RWPE1 (cell line): ENCODE results near the gene KRTAP5-11.
A peak's percentile ranks its signal among the peaks of the same experiment; 100 is the strongest.
"Not testable (repeated sequence)": the region's sequence is repeated elsewhere in the genome, so short reads cannot be mapped to it uniquely, and the experiment has no call there.

Experiments
- CTCF ChIA-PET: fragments of 350-600 bp; sonication (Branson Sonifier 250); formaldehyde crosslinking; extraction: SDS; loops from one replicate; lab custom pipeline; 2021; lab: Yijun Ruan, JAX
- POLR2A ChIA-PET: fragments of 400-600 bp; formaldehyde crosslinking; extraction: SDS; loops from one replicate; lab custom pipeline; 2020; ENCODE audit warnings: antibody characterized with exemption; ENCODE audit not compliant: low non-redundant PET; lab: Yijun Ruan, JAX
- DNase-seq: peaks from one replicate; pipeline ENCODE4 v3.0.0; 2012; ENCODE audit warnings: low spot score
- H3K27ac ChIP-seq: fragments of 450-650 bp; 2 replicates; pipeline ENCODE4 v1.5.1; 2017
- TF ChIP-seq, protein P1 (sequence below): fragments of 450-650 bp; conservative IDR thresholded peaks from 2 replicates; pipeline ENCODE4 v1.5.1; 2017; ENCODE audit warnings: low read depth, mild to moderate bottlenecking

KRTAP5-11 gene

DNA sequence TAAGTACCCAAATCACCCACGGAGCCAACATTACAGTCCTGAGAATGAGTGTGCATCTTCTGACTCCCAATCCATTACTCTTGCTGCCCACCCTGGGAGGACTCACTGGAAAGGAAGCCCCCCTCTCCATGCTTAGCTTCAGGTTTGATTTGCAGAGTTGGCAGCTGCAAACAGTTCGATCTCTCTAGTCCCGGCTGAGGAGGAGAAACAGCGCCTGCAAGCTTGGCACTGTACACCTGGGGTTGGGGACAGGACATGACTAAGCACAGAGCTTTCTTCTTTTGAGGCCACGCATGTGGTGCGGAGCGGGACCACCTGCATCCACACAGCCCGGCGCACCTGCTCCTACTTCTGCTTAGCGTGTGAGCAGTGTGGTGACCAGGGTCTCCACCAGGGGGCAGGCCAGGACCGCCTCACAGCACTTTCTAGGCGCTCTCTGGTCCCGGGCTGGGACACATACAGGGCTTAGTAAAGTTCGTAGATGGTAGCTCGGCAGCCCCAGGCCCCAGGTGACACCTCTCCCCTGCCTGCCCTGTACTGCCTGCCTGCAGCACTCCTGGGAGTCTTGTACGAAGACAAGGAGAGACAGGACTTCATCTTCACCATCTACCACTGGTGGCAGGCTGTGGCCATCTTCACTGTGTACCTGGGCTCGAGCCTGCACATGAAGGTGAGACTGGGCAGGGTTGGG, 22.3 kb upstream of the KRTAP5-11 start:
- CTCF ChIA-PET, result interaction anchor here (1.2 kb wide), 1 partner anchor 25 kb away, joined by 4 read pairs; no protein-coding TSS in a partner anchor

DNA sequence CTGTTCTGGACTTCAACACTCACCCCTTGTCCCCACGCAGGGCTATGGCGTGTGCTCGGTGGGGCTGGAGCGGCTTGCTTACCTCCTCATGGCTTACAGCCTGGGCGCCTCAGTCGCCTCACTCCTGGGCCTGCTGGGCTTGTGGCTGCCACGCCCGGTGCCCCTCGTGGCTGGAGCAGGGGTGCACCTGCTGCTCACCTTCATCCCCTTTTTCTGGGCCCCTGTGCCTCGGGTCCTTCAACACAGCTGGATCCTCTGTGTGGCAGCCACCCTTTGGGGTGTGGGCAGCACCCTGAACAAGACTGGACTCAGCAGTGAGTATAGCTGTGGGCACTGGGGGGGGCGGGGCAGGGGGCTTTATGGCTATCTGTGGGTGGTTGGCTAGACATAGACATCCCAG, 20.5 kb upstream of the KRTAP5-11 start:
- POLR2A ChIA-PET, CTCF ChIA-PET, H3K27ac ChIP-seq, DNase-seq: not testable (repeated sequence)

More for the DNA sequence above, 22.3 kb upstream of the KRTAP5-11 start:
- H3K27ac ChIP-seq, DNase-seq, POLR2A ChIA-PET: not testable (repeated sequence)
- TF ChIP-seq, protein P1, sequence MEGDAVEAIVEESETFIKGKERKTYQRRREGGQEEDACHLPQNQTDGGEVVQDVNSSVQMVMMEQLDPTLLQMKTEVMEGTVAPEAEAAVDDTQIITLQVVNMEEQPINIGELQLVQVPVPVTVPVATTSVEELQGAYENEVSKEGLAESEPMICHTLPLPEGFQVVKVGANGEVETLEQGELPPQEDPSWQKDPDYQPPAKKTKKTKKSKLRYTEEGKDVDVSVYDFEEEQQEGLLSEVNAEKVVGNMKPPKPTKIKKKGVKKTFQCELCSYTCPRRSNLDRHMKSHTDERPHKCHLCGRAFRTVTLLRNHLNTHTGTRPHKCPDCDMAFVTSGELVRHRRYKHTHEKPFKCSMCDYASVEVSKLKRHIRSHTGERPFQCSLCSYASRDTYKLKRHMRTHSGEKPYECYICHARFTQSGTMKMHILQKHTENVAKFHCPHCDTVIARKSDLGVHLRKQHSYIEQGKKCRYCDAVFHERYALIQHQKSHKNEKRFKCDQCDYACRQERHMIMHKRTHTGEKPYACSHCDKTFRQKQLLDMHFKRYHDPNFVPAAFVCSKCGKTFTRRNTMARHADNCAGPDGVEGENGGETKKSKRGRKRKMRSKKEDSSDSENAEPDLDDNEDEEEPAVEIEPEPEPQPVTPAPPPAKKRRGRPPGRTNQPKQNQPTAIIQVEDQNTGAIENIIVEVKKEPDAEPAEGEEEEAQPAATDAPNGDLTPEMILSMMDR, result peak; percentile 37

DNA sequence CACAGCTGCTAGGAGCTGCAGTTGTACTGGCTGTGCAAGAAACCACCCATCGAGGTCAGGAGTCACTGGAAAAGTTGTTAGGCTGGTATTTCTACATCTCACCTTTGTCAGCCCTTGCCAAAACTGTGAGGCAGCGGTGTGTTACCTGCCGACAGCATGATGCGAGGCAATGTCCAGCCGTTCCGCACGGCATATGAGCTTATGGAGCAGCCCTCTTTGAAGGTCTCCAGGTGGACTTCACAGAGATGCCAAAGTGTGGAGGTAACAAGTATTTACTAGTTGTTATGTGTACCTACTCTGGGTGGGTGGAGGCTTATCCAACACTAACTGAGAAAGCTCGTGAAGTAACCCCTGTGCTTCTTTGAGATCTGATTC, 6.9 kb upstream of the KRTAP5-11 start:
- CTCF ChIA-PET, DNase-seq, POLR2A ChIA-PET, H3K27ac ChIP-seq: not testable (repeated sequence)

DNA sequence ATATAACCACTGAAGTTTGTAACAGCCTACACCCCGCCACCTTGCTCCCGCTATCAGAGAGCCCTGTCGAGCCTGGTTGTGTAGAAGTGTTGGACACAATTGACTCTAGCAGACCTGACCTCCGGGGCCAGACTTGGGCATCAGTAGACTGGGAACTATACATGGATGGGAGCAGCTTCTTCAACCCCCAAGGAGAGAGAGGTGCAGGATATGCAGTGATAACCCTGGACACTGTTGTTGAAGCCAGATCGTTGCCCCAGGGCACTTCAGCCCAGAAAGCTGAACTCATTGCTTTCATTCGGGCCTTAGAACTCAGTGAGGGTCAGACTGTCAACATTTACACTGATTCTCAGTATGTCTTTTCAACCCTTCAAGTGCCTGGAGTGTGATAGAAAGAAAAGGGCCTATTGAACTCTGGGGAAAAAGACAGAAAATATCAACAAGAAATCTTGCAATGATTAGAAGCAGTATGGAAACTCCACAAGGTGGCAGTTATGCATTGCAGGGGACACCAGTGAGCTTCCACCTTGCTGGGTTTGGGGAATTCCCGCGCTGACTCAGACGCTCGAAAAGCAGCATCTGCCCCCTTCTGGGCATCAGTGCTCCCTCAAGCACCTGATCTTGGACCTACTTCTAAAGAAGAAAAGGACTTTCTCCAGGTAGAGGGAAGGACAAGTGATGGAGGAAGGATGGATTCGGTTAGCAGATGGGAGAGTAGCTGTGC, 6.3 kb upstream of the KRTAP5-11 start:
- H3K27ac ChIP-seq, POLR2A ChIA-PET, DNase-seq, CTCF ChIA-PET: not testable (repeated sequence)

DNA sequence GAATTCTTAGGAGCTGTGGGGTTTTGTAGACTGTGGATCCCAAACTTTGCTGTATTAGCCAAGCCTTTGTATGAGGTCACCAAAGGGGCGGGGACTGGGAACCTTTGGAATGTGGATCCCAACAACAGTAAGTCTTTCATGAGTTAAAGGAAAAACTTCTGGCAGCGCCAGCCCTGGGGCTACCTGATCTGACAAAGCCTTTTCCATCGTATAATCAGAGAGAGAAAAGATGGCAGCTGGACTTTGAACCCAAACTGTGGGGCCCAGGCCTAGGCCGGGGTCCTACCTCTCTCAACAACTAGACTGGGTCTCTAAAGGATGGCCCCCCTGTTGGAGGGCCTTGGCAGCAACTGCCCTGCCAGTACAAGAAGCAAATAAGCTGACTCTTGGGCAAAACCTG, 5.6 kb upstream of the KRTAP5-11 start:
- POLR2A ChIA-PET, DNase-seq, H3K27ac ChIP-seq: not testable (repeated sequence)
- CTCF ChIA-PET, result interaction anchor here (0.6 kb wide), 1 partner anchor 1897 kb away, joined by 3 read pairs; no protein-coding TSS in a partner anchor

DNA sequence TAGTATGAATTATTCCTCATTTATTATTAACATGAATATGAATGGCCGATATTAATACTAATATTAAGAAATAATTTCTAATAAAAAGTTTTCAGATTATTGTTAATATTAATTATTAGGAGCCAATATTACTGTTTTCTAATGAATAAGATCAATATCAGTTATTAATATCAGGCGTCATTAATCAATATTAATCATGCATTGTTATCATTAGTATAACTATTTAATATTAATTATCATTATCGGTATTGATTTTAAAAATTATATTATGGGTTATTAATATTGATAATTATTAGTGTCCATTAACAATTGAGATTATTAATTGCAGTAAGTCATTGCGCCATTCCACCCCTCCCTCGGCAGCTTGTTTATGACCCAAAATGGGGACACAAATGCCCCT, 3.0 kb upstream of the KRTAP5-11 start:
- DNase-seq, POLR2A ChIA-PET, H3K27ac ChIP-seq, CTCF ChIA-PET: not testable (repeated sequence)

DNA sequence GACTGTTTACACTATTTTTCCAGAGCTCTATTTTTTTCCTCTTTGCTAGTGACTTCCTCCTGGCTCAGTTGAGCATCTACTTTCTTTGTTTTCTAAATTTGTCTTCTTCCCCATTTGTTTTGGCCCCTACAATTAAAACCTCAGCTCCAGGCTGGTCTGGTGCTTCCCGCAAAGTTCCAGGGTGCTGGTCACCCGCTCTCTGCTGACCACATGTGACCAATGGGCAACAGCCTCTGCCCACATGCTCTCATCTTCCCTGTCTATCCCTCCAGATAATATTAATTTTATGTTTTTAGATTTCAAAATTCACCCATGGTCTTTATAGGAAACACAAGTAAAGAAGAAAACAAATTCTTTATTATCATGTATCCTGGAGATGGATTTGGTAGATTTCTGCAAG, 294 bp upstream of the KRTAP5-11 start:
- POLR2A ChIA-PET, H3K27ac ChIP-seq, CTCF ChIA-PET, DNase-seq: not testable (repeated sequence)

DNA sequence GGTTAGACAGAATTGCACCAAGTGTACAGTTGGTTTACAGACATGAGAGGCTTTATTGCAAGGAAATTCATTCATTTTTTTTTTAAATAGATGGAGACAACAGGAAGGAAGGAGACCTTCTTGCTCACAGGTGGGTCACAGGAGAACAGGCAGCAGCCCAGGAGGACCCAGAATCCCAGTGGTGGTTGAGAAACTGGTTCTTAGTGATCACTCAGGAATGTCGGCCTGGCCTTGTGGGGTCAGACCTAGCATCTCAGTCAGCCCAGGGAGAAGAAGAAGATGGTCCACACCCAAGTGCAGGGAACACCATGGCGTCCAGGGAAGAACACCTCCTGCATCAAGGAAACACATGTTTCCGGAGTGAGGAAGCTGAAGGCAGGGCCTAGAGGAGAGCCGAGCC, 849 bp downstream of the KRTAP5-11 start:
- DNase-seq, result no peak
- CTCF ChIA-PET, result interaction anchor here (0.6 kb wide), 1 partner anchor 10 kb away, joined by 3 read pairs; no protein-coding TSS in a partner anchor
- TF ChIP-seq, protein P1, result no peak
- H3K27ac ChIP-seq, result no peak overlapping the region
- POLR2A ChIA-PET, result no interaction called here

DNA sequence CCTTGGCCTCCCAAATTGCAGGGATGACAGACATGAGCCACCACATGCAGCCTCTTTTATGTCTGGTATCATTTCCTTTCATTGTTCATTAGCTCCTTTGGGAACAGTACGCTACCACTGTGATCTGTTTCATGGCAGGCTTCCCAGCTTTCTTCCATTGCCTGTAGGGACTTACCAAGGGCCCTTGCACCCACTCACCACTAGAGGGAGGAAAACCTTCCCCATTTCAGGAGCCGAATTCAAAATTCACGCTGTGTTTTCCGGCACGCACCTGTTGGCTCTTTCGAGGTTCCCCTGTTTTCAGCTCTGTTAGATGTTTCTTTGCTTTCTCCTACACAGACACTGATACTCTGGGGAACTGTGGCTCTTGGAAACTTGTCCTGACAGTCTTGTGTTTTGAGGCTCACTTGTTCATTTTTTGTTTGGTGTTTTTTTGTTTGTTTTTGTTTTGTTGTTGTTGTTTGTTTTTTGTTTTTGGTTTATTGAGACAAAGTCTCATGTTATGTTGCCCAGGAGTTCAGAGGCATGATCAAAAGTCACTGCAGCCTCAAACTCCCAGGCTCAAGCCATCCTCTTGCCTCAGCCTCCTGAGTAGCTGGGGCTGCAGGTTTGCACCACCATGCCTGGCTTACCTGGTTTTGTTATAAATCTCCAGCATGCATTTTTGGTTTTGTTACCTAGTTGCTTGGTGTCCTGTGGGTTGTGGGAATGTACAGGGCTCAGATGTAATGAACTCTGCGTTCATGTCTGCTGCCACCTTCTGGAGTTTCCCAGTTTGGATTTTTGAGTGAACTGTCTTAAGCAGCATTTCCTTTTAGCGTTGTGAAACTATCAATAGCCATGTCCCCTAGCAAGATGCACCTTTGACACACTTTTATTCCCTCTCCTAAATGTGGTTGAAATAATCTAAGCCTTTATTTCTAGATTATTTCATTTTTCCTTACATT, 2.3 kb downstream of the KRTAP5-11 start:
- H3K27ac ChIP-seq, result no peak overlapping the region
- peak; percentile 61 for DNase-seq
- CTCF ChIA-PET, result interaction anchor here (0.5 to 1.0 kb wide), 9 partner anchors 15 to 856 kb away, joined by 3 to 10 read pairs (median 4); no protein-coding TSS in a partner anchor
- TF ChIP-seq, protein P1, result peak; percentile 89
- POLR2A ChIA-PET, result no interaction called here

DNA sequence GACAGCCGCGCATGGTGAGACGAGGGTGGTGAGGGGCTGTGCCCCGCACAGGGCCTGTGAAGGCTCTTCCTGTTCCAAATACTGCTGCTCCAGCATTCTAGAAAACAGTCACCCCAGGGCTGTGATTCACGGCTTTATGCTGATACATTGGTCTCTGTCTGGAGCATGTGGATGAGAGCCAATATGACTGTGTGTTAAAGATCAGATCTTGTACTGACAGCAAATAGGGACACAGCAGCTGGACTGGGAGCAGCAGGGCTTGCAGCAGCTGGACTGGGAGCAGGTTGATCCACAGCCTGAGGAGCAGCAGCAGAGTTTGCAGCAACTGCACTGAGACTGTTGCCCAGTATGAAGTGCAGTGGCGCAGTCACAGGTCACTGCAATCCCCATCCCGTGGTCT, 3.2 kb downstream of the KRTAP5-11 start:
- CTCF ChIA-PET, result interaction anchor here (0.5 to 1.0 kb wide), 6 partner anchors 25 to 447 kb away, joined by 3 to 4 read pairs (median 3); no protein-coding TSS in a partner anchor
- H3K27ac ChIP-seq, DNase-seq, POLR2A ChIA-PET: not testable (repeated sequence)
